Measurements from ENCODE around the gene RABGAP1.

RABGAP1 gene

GRCh38 chr9:123115146-123115913, 174.5 kb downstream of the RABGAP1 start:
- DNase-seq = no peak

DNA sequence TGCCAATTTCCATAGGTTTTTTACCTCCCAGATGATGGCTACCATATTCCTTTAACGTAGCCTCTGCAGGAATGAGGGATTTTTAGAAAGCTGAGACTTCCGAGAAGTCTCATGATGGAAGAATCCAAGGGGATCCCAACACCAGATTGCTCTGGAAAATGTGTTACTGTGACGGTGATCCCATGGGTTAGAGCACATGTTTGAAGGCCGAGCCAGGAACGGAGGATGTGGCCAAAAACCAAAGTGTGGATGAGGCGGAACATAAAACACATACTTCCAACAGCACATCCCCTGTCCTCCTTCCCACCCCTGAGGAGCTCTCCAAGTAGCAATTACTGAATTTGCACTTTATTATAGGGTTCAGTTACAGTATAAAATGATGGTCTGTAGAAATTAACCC, 175.2 kb downstream of the RABGAP1 start:
- DNase-seq = no peak

- no peak for DNase-seq
These were observed 178.7 kb downstream of the RABGAP1 start for GRCh38 chr9:123119566-123119965.

DNA sequence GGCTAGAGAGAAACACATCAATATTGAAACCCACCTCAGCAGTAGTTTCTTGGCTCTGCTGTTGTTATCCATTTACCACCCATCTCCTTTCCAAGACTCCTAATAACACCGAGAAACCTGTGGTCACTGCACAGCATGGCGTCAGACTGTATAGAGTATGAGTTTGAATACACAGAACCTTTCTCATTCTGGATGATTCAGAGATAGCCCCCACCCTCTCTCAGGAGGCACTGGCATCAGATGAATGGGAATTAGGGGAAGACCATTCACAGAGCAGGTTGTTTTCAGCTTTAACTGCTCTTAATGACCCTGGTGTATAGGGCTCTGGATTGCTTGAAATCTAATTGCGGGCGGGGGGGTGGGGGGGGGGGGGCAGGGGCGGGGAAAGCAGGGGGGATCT, 179.3 kb downstream of the RABGAP1 start:
- no peak for DNase-seq

GRCh38 chr9:123120953-123121352, 180.1 kb downstream of the RABGAP1 start:
- no peak for DNase-seq

GRCh38 chr9:123121457-123121856, 180.6 kb downstream of the RABGAP1 start:
- no peak for DNase-seq

DNA sequence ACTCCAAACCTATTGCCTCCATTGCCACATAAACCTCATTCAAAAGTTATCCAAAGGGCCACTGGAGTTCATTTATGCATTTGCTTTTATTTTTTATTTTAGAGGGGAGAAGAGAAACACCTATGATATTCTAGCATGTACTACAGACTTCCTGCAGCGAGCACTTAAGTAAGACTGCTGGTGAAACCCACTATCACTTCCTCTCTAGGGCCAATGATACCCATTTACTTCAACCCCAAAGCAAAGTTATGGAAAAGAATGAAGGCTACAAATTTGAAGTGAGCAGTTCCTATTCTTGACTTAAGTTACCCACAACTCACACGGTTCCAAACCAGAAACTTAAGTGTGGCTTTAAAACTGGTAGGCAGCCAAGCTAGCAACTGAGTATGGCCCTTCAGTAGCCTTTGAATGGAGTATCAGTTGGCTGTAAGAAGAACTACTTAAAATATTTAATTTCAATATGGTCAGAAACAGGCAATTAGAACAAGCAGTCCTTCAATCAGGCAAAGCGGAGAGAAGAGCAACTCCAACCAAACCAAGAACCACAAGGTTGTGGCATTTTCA, 186.8 kb downstream of the RABGAP1 start:
- no peak for DNase-seq

- DNase-seq = no peak
These were observed 187.8 kb downstream of the RABGAP1 start for GRCh38 chr9:123128591-123128990.

GRCh38 chr9:123129423-123129822, 188.6 kb downstream of the RABGAP1 start:
- no peak for DNase-seq

DNA sequence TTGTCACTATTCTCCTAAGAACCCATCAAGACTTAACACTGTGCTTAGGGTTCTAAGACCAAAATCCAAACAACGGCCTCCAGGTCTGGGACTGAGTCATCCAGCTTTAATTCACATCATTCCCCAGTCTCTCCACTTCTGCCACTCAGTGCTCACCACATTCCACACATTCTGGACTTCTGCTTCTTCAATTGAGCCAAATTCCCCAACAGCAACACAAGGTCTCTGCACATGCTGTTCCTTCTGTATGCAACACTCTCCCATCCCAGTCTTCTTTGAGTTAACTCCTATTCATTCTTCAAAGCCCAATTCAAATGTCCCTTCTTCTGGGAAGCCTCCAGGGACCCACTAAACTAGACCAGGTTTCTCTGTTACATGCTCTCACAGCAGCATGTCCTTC, 190.4 kb downstream of the RABGAP1 start:
- no peak for DNase-seq

GRCh38 chr9:123131993-123132392, 191.2 kb downstream of the RABGAP1 start:
- DNase-seq = no peak

DNA sequence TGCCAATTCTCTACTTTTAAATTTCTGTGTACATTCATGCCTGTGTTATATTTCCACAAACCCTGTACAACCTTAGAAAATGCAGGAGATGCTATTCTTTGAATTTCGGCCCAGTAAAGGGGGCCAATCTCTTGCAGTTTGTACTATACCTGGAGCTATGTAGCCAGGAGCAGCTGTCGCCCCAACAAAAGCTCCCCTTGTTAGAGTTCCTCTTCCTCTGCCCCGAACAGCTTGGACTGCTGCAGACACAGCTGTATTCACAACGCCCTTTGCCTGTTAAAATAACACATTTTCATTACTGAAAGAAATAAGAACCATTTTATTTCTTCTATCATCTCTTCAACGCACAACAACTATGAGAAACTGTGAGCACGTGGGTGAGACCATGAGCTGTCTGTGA, 191.9 kb downstream of the RABGAP1 start:
- DNase-seq = no peak

- no peak for DNase-seq
These were observed 194.6 kb downstream of the RABGAP1 start for GRCh38 chr9:123135430-123135829.

DNA sequence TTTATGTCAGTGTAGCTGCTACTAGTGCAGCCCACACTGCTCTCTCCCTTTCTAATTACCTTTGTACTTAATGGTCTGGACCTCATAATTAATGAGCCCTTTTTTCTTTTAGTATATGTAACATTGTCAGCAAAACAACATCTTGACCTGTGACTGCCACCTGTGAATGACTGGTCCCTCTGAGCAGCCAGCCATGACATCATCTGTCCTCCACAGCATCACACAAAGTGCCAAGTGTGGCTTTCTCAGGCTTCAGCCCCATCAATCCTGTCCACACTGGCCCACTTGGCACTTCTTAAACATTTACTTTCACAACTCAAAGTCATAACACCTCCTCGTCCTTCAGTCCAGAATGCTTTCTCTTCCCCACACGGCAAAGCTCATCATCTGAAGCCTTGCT, 197.3 kb downstream of the RABGAP1 start:
- no peak for DNase-seq

DNA sequence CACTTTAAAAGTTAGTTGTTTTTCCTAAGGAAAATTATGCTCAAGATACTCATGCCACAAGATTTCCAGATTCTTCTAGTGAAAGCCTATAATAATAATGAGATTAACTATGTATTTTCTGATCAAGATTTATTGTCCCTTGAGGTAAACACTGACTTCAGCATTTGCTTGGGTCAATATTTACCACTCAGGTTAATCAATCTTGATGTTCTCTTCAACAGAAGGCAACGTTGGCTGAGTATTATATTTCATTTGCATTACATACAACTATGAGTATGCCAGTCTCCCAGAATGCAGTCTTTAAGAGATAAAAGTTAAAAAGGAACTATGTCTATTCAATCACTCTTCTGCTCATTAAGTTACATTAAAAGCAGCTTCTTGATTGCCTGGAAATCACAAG, 208.2 kb downstream of the RABGAP1 start:
- DNase-seq = no peak

- no peak for DNase-seq
These were observed 210.1 kb downstream of the RABGAP1 start for GRCh38 chr9:123150708-123151503.
